GM18519 (cell line): Measurements from ENCODE around the gene EGFR.

Experiments
- ATAC-seq: cut with Tn5 transposase; IDR thresholded peaks from one replicate; pipeline ENCODE4 v1.9.1; 2021; ENCODE audit warnings: mild to moderate bottlenecking, moderate library complexity; ENCODE audit not compliant: unreplicated experiment, low FRiP score

The EGFR gene

DNA sequence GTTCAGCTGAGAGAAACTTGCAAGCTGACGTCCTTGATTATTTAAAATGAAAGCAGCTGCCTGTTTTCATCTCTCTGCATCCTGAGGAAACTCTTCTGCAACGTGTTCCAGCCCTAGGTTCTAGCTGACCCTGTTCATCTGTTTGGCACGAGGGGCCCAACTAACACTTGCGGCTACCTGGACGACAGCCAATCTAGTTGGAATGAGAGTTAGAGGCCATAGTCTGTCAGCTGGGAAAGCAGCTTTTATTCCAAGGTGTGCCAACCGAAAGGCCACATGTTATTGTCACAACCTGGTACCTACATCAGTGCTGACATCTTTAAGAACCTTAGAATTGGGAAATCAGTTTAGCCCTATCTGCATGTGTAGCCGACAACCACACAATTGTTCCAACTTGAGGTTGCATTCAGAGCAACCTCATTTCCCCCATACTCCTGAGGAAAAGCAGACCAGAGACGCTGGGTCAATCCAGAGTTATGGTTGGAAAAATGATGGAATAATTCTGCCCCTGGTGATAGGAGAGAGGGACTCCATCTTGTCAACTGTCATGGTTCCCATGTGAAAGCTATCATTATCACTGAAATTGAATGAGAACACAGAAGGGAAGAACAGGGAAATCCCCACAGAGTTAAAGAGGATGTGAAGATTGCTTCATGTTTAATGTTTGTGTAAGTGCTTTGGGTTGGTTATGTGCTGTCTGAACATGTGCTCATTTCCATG is 121.6 kb downstream of the EGFR start:
- peak; percentile 97 for ATAC-seq

DNA sequence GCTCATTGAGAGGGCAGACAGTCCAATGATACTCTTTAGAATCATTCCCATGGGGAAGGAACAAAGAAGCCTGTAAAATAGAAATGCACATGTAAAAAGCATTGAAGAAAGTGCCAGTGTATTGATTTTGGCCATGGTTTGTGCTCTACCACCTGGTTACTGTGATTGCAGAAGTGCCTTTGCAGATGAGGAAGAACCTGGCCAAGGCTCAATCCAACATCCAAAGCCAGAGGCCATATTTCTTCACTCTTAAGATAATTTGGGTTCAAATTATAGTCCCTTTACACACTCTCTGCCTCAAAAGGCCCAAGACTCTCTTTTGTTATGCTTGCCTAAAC is 122.1 kb downstream of the EGFR start:
- no peak for ATAC-seq

DNA sequence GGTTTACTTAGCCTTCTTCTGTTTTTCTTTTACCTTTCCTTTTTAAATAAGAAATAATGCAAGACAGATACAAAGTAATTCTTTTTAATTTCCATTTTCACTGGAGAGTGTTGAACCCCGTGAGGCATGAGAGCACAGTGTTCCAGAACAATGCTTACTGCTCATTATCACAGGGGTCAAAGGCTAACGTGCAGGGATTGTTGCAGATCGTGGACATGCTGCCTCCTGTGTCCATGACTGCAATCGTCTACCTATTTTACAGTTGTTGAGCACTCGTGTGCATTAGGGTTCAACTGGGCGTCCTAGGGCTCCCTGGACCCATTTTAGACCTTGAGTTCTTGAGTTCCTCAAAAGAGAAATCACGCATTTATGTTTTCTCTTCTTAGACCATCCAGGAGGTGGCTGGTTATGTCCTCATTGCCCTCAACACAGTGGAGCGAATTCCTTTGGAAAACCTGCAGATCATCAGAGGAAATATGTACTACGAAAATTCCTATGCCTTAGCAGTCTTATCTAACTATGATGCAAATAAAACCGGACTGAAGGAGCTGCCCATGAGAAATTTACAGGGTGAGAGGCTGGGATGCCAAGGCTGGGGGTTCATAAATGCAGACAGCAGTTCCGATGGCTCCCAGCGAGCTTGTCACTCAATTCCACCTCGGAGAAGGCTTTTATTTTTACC is 124.2 kb downstream of the EGFR start:
- ATAC-seq, result no peak

DNA sequence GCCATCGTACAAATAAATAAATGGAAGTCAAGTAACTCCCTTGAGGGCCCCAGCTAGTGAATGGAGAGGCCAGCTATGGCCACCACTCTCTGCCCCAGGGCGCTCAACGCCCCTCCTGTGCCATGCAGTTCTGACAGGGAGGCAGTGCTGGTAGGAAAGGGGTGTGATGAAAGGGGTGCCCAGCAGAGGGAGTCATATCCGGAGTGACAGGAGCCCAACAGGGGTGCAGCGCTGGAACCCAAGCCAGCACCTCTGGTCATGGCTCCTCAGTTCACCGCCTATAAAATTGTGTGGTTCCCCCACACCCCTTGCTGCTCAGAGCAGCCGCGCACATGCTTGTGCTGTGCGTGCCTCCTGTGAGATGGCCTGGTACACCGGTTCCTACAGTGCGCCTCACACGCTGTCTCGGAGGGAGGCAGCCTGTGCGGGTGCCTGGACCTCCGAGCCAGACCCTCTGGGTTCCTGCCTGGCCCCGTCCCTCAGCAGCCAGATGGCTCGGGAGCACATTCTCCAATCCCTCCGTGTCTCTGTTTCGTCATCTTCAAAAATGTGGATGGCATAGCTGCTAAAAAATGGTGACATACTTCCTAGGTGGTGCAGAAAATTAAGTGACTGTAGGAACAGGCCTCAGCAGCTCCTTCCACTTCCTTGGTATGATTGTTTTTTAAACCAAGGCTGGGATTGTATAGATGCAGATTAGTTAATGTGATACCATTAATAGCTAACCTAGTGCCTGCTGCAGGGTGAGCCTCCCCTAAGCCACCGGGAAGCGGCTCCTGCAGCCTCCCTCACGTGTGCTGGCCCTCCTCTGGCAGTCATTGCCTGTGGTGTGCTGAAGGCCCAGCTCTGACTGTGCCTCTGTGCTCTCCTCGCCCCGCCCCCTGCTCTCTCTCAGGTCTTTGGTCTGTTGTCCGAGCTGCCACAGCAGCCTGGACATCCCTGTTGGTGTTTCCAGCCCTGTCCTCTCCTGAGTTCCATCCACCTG is 125.8 kb downstream of the EGFR start:
- no peak for ATAC-seq

DNA sequence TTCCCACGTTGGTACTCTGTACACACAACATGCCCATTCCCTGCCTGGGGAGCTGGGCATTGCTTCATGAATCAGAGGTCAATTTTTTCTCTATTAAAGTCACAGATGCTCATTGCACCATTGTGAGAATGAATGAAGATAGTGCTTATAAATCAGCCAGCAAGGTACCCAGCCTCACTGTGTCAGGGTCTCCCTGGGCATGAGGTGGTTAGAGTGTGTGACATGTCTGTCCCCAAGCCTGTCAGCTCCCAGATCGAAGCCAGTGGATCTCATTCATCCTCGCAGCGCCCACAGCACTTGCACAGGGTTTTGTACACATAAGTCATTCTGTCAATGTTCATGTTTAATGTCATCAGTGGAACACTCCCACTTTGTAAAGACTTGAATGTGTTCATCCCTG is 126.8 kb downstream of the EGFR start:
- no peak for ATAC-seq

DNA sequence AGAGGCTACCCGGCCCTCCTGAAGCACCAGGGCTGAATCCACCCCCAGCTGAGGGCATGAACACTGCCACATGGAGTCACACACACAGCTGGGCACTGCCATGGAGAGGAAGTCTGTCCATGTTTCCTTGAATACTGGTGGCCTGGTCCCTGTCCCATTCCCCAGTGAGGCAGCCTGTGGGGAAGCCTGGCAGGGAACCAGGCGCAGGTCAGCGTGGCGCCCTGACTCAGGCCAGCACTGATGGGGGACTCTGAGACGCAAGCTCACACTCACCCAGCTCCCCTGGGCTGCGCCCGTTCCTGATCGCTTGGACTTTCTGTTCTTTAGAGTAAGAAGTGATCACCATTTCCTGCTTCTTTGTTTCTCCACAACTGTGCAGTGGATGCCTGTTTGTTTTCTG is 128.3 kb downstream of the EGFR start:
- ATAC-seq, result no peak

DNA sequence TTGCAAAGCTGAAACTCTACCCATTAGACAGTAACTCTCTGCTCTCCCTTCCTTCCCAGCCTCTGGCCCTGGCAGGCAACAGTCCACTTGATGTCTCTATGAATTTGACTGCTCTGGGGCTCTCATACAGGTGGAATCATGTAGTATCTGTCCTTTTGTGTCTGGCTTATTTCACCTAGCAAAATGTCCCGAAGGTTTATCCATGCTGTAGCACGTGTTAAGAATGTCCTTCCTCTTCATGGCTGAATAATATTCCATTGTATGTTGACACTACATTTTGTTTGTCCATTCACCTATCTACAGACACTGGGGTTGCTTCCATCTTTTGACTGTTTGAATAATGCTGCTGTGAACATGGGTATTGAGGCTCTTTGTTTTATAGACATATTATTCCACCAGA is 128.9 kb downstream of the EGFR start:
- no peak for ATAC-seq

DNA sequence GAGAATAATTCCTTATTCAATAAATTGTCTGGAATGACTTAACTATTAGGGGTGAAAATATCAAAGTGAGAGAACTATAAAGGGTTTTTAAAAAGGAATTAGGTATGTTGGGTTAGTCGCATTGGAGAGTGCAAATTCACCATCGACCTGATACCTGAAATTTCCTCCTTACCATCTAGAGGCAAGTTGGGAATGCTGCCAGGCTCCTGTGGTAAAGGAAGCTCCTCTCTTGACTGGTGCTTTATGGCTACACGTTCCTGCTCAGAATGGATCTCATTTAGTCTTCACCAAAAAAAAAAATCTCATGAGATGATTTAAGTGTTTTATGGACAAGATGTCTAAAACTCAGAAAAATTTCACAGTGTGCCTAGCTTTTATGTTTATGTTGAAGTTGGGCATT is 129.8 kb downstream of the EGFR start:
- no peak for ATAC-seq

DNA sequence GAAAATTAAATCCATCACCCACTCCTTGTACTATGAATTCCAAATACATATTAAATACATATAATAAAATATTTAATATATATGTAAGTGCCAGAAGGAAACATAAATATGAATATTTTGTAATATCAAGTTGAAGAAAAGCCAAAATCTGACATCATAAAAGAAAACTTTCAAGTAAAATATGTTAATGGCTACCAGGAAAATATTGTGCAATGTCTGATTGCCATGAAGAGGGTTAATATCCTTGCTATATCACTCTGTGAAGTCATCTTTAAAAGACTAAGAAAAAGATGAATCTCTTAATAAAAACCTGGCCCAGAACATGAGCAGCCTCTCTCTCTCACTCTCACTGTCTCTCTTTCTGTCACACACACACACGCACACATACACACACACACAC is 130.2 kb downstream of the EGFR start:
- no peak for ATAC-seq

DNA sequence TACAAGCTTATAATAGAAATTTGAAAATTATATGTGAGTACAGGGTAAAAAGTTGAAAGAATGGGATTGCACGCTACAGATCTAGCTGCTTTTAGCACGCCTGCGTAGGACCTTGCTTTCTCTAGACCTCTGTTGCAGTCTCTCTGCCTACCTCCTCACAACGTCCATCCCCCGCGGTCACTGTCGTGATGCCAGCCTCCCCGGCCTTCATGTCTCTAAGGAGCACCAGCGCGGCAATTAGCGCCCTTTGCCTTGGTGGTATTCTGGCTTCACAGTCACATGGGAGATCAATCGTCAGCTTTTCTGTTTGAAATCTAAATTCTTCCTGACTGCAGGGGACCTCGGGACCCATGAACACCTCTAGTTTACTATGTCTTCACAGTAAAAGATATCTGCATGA is 131.3 kb downstream of the EGFR start:
- ATAC-seq, result no peak

DNA sequence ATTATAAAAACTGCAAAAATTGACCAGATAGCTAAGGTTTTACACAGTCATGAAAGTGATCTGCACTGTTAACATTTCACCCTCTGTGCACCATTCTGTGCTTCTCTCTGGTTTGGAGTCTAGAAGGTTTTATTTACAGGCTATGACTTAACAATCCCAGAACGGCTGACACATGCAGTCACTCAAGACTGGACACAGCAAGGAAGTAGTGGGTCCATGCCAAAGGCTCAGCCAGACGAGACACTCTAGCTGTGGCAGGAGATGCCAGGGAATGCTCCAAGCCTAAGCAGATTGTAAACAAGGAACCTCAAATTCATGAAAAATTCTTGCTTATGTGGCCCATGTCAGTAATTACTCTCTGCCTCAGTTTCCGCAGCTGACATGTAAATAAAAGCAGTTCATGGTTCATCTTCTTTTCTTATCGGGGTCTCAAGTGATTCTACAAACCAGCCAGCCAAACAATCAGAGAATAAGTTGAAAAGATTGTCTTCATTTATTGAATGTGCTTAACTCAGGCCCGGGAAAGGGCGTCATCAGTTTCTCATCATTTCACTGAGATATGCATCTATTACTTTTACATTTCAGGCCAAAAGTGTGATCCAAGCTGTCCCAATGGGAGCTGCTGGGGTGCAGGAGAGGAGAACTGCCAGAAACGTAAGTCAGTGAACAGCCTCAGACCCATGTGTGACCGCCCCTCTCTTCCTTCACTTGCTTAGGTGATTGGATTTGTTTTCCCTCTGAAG is 132.1 kb downstream of the EGFR start:
- ATAC-seq, result no peak

DNA sequence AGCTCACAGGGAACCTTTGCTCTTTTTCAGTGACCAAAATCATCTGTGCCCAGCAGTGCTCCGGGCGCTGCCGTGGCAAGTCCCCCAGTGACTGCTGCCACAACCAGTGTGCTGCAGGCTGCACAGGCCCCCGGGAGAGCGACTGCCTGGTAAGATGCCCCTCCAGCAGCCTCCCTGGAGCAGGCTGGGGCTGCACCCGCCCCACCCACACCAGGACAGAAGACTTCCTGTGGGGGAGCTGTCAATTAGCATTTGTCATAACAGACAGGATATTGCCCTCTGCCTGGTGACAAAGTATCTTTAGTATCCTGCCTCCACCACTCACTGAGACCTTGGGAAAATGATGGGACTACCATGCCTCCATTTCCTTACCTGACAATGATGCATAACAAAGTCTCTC is 133.7 kb downstream of the EGFR start:
- ATAC-seq, result peak; percentile 81

DNA sequence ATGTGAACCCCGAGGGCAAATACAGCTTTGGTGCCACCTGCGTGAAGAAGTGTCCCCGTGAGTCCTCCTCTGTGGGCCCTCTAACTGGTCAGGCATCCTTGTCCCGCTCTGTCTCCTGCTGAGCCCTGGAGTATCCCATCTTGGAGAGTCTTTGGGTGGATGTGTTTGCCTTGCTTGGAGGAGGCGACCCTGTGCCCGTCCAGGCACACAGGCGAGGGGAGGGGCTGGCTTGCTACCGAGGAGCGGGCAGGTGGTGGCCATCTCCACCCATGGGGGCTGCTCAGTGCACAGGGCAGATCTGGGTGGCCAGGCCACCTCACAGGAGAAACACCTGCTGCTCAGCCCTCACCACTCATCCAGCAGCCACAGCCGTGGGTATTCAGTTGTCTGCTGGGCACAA is 135.3 kb downstream of the EGFR start:
- no peak for ATAC-seq

DNA sequence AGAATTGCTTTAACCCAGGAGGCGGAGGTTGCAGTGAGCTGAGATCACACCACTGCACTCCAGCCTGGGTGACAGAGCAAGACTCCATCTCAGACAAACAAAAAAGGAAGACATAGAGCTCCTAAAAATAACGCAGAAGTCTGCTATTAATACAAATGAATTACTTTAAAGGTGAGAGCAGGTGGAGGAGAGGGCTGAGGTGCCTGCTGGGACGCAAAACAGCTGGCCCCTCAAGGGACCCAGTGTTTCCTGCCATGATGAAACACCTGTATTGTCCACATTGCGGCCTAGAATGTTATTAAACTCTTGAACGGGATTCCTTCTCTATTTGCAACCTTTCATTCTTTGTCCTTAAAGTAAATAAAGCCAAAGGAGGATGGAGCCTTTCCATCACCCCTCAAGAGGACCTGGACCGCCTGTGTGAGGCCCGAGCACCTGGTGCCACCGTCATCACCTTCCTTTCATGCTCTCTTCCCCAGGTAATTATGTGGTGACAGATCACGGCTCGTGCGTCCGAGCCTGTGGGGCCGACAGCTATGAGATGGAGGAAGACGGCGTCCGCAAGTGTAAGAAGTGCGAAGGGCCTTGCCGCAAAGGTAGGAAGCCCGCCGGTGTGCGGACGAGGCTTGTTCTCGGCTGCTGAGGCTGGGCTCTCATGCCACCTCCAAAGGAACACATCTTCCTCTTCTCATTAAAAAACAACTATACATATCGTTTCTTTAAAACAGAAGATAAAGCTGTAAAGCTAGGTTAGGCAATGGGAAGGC is 136.7 kb downstream of the EGFR start:
- no peak for ATAC-seq

DNA sequence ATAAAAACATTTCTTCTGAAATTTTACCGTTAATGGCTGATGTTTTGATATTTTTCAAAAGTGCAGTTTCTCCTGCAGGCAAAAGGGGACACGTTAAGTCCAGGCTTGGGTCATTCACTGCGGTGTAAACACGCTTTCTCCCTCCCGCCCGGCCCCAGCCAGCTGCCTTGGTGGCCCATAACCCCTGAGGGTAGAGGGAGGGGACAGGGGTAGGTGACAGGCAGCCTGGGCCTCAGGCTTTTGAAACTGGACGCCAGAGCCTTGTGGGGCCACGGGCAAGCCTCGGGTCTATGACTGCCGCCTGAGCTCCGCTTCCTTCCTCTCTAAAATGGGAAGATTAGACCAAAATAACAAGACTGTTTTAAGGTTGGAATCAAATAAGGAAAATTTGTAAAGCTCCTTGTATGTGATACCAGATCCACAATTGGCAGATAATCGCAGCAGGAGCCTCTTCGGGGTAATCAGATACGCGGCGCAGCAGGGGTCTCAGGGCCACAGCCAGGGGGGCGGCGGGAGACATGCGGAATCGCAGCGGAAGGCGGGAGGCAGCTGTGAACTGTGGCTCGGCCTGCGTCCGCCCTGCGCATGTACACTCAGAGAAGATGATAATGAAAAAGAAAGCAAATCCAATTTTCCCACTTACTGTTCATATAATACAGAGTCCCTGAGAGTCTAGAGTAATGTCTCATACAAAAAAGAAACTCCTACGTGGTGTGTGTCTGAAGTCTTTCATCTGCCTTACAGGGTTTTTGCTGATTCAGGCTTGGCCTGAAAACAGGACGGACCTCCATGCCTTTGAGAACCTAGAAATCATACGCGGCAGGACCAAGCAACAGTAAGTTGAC is 138.3 kb downstream of the EGFR start:
- no peak for ATAC-seq

DNA sequence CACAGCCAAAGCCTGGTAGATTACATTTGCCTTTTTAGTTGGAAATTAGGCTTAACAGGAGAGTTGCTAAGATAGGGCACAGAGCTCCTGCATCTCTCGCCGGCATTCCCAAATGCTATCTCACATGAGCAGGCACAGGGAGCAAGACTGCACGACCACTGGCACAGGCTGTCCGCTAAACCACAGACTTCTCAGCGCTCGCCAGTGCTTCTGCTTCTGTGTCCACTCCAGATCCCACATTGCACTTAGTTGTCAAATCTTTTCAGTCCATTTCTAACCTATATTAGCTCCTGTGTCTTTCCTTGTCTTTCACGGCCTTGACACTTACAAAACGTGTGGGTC is 138.9 kb downstream of the EGFR start:
- no peak for ATAC-seq

DNA sequence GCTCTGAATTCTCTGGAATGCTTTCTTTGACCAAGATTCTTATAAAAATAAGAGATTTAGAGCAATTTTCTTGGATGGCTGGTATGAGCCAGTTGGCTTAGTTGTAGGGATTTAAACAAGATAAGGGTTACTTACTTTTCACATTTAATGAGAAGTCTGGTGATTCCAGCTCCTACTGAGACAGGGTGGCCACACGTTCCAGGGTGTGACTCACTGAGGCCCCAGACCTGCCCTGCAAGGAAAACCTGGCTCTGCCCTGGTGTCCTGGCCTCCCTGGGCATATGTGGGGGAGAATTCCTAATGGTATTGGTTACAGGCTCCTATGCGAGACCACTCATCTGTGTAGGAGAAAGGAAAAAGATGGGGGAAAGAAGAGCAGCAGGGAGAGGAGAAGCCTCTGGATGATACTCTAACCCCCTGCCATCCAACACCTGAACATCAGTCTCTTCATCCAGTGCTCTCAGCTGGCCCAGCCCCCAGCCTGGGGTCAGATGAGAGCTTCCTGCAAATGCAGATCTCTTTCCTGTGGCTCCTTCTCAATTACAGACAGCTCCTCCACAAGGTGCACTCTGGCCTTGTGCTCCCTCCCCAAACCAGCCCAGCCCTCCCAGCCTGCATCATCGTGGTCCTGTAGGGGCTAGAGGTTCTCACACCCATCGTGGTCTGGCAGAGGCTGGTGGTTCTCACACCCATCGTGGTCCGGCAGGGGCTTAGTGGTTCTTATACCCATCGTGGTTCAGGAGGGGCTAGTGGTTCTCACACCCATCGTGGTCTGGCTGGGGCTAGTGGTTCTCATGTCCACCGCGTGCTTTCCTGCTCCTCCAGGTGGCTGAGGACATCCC is 139.9 kb downstream of the EGFR start:
- no peak for ATAC-seq

DNA sequence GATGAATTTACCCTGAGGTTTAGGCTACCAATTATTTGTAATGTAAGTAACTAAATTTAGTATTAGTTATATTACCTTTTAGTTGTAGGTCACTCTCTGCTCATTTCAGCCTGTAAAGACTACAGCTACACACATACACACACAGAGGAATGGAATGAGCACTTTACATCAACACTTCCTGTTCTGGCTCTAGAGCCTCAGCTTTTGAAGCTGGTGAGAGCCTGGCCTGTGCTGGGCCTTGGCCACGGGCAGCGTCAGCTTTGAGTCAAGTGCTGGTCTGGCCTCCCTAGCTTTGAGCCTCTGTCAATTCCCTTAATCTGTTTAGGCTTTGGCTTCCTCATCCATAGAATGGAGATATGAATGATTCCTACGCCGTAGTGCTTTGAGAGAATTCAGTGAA is 141.7 kb downstream of the EGFR start:
- no peak for ATAC-seq
